ENCODE results near the gene ATG16L2. TPM values are rescaled to one million over a fixed set of nuclear protein-coding genes. Genes with fewer than 3 reads are reported as not detected.

The ATG16L2 gene
- total RNA-seq, 1 donor from 2014 or later, result 44.0 TPM

- Mint-ChIP-seq H3K4me3 (peak overlapping the region; percentile 81), H3K27ac (peak overlapping the region; percentile 97), H3K27me3 (ENCODE audit: low read depth) (no peaks in the 10 kb centered on the region), H3K4me1 (peaks cover 31% of the 10 kb centered on the region), H3K9me3 (no peaks in the 10 kb centered on the region), H3K36me3 (peaks cover 14% of the 10 kb centered on the region)
- no peak for DNase-seq (ENCODE audit: low spot score in 2 of 2, unreplicated experiment in 2 of 2)
- no peak for TF ChIP-seq CTCF (IDR thresholded peaks at IDR 0.05; ENCODE audit: unreplicated experiment)
Measured at GRCh38 chr11:72813740-72814285, 398 bp upstream of the ATG16L2 start.

GRCh38 chr11:72815110-72815618 is 953 bp downstream of the ATG16L2 start:
- Mint-ChIP-seq H3K36me3 (peaks cover 13% of the 10 kb centered on the region), H3K27me3 (ENCODE audit: low read depth) (no peaks in the 10 kb centered on the region), H3K4me1 (peaks cover 31% of the 10 kb centered on the region), H3K27ac (peak overlapping the region; percentile 97), H3K4me3 (peak overlapping the region; percentile 93), H3K9me3 (no peaks in the 10 kb centered on the region)
- TF ChIP-seq CTCF (IDR thresholded peaks at IDR 0.05; ENCODE audit: unreplicated experiment), result no peak
- DNase-seq (ENCODE audit: low spot score in 2 of 2, unreplicated experiment in 2 of 2), result no peak

- TF ChIP-seq CTCF (IDR thresholded peaks at IDR 0.05; ENCODE audit: unreplicated experiment), result no peak
- Mint-ChIP-seq H3K9me3 (no peaks in the 10 kb centered on the region), H3K27me3 (ENCODE audit: low read depth) (no peaks in the 10 kb centered on the region), H3K27ac (no peak overlapping the region), H3K4me3 (peak overlapping the region; percentile 15), H3K36me3 (peaks cover 8% of the 10 kb centered on the region), H3K4me1 (peaks cover 38% of the 10 kb centered on the region)
- DNase-seq (ENCODE audit: low spot score in 2 of 2, unreplicated experiment in 2 of 2), result no peak
Measured at GRCh38 chr11:72816404-72816990, 2.3 kb downstream of the ATG16L2 start.

GRCh38 chr11:72817966-72818365 is 3.8 kb downstream of the ATG16L2 start:
- peaks cover 8% of the 10 kb centered on the region for H3K36me3 Mint-ChIP-seq
- no peaks in the 10 kb centered on the region for H3K9me3 Mint-ChIP-seq
- peaks cover 31% of the 10 kb centered on the region for H3K4me1 Mint-ChIP-seq
- no peak overlapping the region for H3K27ac Mint-ChIP-seq
- TF ChIP-seq CTCF (IDR thresholded peaks at IDR 0.05; ENCODE audit: unreplicated experiment), result no peak
- no peak for DNase-seq (ENCODE audit: low spot score in 2 of 2, unreplicated experiment in 2 of 2)
- no peak overlapping the region for H3K4me3 Mint-ChIP-seq
- H3K27me3 Mint-ChIP-seq (ENCODE audit: low read depth), result no peaks in the 10 kb centered on the region

GRCh38 chr11:72818971-72819370 is 4.8 kb downstream of the ATG16L2 start:
- no peak for TF ChIP-seq CTCF (IDR thresholded peaks at IDR 0.05; ENCODE audit: unreplicated experiment)
- Mint-ChIP-seq H3K4me3 (no peak overlapping the region), H3K27me3 (ENCODE audit: low read depth) (no peaks in the 10 kb centered on the region), H3K9me3 (no peaks in the 10 kb centered on the region), H3K36me3 (peaks cover 8% of the 10 kb centered on the region), H3K27ac (no peak overlapping the region), H3K4me1 (peaks cover 22% of the 10 kb centered on the region)
- no peak for DNase-seq (ENCODE audit: low spot score in 2 of 2, unreplicated experiment in 2 of 2)
